ENCODE results near the gene ABCA4.

Gene ABCA4

DNA sequence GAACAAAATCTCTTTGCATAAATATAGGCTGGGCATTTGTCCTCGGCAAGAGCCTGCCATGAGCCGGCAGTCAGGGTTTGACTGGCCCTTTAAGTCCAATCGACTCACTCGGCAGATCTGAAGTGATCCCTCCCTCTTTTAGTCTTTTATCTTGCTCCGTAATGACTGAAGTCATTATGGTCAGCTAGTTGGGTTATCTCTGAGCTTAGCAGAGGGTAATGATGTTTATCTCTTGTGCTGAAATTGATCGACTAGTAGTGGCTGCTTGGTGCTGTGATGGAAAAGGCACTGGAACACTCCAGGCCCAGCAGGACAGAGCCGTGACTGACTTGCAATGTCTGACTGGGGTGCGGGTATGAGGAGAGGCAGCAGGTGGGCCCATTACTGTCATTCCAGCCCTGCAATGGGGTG is 468 bp upstream of the ABCA4 start:
- FAIRE-seq (peak; percentile 48), DNase-seq (ENCODE audit: insufficient read length, low spot score) (no peak)
- TF ChIP-seq, protein P1, sequence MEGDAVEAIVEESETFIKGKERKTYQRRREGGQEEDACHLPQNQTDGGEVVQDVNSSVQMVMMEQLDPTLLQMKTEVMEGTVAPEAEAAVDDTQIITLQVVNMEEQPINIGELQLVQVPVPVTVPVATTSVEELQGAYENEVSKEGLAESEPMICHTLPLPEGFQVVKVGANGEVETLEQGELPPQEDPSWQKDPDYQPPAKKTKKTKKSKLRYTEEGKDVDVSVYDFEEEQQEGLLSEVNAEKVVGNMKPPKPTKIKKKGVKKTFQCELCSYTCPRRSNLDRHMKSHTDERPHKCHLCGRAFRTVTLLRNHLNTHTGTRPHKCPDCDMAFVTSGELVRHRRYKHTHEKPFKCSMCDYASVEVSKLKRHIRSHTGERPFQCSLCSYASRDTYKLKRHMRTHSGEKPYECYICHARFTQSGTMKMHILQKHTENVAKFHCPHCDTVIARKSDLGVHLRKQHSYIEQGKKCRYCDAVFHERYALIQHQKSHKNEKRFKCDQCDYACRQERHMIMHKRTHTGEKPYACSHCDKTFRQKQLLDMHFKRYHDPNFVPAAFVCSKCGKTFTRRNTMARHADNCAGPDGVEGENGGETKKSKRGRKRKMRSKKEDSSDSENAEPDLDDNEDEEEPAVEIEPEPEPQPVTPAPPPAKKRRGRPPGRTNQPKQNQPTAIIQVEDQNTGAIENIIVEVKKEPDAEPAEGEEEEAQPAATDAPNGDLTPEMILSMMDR (IDR thresholded peaks at IDR 0.05; ENCODE audit: insufficient read depth, missing control alignments) = no peak

DNA sequence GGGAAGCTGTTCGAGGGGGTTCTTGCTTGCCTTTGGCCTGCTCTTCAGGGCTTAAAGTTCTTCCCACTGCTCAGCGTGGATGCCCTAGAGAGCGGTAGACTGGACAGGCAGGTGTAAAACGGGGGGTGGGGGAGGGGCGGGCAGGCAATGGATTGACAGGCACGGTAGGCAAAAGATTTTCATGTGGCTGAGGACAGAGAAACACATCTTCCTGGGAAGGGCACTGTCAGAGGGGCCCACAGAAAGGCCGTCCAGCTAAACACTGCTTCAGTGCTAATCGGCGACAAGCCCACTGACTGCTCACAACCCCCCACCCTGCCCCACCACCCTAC is 412 bp downstream of the ABCA4 start:
- TF ChIP-seq, protein P1 (IDR thresholded peaks at IDR 0.05; ENCODE audit: insufficient read depth, missing control alignments) = no peak

DNA sequence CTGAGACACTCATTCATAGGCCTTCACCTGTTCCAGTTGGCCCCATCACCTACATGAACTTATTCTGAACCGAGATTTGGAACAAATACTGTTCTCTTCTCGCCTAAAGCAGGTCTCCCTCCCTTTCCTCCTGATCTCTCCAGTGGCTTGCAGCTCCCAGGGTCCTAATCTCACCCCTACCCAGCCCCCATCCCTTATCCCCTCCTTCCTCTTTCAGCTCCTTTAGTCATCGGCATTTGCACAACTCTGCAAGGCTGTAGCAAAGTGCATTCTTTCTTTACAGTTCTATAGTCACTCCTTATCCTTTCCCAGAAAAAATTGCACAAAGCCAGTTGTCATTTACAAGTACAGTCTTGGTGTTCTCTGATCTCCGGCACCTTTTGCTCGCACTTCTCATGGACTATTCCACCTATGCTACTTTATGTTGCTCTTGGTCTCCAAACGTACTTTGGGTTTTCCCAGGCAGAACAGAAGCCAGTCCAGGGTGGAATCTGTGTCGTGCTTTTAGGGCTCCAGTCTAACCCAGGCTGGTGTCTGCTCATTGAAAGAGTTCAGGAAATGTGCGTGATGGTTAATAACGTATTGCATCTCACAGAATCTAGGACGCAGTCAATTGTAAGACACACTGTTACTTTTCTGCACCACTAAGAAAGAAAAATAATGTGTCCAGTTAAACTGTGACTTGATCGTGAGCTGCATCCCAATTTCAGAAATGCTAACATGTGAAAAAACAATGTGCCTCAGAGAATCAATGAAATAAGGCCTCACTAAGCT is 965 bp downstream of the ABCA4 start:
- DNase-seq (ENCODE audit: insufficient read length, low spot score) (no peak), FAIRE-seq (no peak)
- TF ChIP-seq, protein P1 (IDR thresholded peaks at IDR 0.05; ENCODE audit: insufficient read depth, missing control alignments) = no peak

More for the DNA sequence above, 412 bp downstream of the ABCA4 start:
- FAIRE-seq = no peak
- DNase-seq (ENCODE audit: insufficient read length, low spot score) = no peak

DNA sequence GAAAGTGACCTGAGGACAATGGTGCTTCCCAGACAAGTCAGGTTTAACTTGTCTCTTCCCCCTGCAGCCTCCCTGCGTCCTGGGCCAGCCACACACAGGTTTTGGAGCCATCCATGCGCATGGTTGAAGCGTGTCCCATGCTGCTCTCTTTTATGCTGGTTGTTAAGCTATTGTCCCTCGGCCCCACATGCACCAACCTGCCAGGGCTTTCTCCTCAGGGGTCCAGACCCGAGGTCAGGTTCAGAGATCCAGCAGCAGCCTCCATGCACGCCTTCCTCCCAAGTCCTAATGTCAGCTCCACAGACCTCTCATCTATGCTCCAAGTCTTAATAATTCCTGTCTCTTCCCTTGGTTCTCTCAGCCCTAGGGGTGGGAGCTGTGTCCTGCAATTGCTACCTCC is 1.6 kb downstream of the ABCA4 start:
- FAIRE-seq (no peak), DNase-seq (ENCODE audit: insufficient read length, low spot score) (no peak)
- TF ChIP-seq, protein P1 (IDR thresholded peaks at IDR 0.05; ENCODE audit: insufficient read depth, missing control alignments) = no peak

DNA sequence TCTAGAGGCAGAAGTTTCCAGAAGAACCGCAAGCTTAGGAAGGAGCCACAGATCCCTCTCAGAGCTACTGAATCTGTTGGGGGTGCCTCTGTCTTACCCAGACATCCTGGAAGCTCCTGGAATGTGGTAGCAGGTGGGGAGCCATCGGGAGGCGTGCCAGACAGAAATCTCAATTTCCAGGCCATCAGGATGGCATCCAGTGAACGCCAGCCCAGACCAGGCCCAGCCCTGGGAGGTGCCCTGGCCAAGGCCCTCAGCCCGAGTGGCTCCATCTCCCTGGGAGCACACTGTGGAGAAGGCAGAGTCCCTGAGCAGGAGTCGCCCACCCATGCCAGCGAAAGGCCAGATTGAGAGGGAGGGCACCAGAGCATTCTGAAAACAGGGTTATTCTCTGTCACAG is 2.5 kb downstream of the ABCA4 start:
- TF ChIP-seq, protein P1 (IDR thresholded peaks at IDR 0.05; ENCODE audit: insufficient read depth, missing control alignments) = no peak
- no peak for FAIRE-seq
- no peak for DNase-seq (ENCODE audit: insufficient read length, low spot score)

DNA sequence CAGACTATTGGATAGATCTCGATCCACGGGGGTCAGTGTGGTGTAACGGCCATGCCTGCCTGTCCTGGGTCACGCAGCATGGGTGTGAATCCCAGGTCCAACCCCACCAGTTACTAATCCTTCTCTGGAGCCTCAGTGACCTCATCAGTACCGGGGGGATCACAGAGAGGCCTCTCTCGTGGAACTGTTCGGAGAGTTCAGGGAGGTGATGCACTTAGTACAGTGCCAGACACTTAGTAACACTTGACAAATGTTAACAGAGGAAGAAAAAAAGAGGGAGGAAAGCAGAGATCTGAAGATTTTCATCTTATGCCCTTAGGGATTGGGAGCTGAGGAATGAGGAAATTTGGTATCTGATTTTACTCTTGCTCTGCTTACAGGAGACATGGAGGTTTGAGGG is 2.9 kb downstream of the ABCA4 start:
- TF ChIP-seq, protein P1 (IDR thresholded peaks at IDR 0.05; ENCODE audit: insufficient read depth, missing control alignments) = no peak
- no peak for FAIRE-seq
- DNase-seq (ENCODE audit: insufficient read length, low spot score) = no peak

DNA sequence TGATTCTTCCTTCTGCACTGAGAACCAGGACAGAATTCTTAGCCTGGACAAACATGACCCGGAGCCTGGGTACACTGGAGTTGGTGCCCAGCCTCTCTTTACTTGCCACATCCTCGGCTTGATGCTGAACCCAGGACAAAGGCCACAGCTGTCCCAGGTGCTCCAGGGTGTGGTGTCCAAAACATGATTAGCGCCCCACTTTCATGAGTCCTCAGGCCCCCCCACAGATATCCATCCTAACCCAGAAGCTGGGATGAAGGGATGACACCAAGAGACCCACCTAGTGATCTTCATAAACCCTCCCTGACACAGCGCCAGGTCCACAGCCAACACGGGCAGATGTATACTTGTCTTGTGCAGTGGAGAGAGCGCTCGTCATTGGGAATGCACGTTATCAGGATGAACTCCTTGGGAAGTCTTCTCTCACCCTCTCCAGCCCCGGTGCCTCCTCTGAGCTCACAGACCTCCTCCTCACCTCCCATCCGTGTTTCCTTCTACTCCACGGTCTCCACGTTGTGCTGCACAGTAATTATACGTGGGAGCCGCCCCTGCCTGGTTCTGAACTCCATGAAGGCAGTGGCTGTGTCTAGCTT is 3.6 kb downstream of the ABCA4 start:
- TF ChIP-seq, protein P1 (IDR thresholded peaks at IDR 0.05; ENCODE audit: insufficient read depth, missing control alignments) = no peak
- DNase-seq (ENCODE audit: insufficient read length, low spot score) (no peak), FAIRE-seq (no peak)

All from D721Med (cell line).